Measurements from ENCODE around the gene GALNT6. TPM values are rescaled to one million over a fixed set of nuclear protein-coding genes. Genes with fewer than 3 reads are reported as not detected.
"Not testable (repeated sequence)": the region's sequence is repeated elsewhere in the genome, so short reads cannot be mapped to it uniquely, and the experiment has no call there.

Gene GALNT6
- total RNA-seq, 1 donor: 66.9 TPM

DNA sequence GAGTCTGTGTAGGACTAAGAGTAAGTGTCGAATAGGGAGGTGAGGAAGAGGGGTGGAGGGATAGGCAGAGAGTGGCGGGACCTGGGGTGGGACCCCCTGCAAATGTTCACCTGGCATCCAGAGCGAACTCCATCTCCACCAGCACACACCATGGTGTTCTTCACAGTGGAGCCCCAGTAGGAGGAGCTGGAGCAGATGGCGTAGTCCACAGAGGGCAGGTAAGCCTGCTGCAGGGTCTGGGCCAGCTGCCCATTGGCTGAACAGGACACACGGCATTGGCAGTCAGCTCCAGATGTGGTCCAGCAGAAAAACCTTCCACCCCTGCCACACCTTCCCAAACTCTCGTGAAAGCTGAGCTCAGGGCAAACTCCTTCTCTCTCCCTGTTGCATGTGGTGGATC lies 51.5 kb downstream of the GALNT6 start:
- TF ChIP-seq CTCF (IDR thresholded peaks at IDR 0.05; ENCODE audit: insufficient read depth, low read depth, low read length): no peak
- H3K4me3 ChIP-seq (ENCODE audit: low read depth, low read length): no peak overlapping the region
- DNase-seq (ENCODE audit: low read depth): no peak

- not testable (repeated sequence) for H3K4me3 ChIP-seq (ENCODE audit: low read depth, low read length); DNase-seq (ENCODE audit: low read depth)
These were observed 53.9 kb downstream of the GALNT6 start for GRCh38 chr12:51337336-51337735.

DNA sequence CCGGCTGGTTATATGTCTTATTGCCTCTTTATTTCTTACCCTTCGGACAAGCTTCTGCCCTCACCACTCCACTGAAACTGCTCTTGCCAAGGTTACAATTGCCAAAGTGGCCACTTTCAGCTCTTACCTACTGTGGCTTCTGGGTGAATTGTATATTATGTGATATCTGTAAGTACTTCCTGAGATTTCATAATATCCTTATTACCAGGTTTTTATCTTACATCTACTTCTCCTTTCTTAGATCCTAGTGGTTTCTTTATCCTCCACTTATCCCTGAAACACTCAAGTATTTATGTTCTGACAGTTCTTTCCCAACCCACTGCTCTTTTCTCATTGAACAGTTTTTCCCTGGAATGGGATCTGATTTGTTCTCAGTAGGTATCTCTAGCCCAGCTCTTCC lies 55.3 kb downstream of the GALNT6 start:
- H3K4me3 ChIP-seq (ENCODE audit: low read depth, low read length): no peak overlapping the region
- TF ChIP-seq CTCF (IDR thresholded peaks at IDR 0.05; ENCODE audit: insufficient read depth, low read depth, low read length): no peak
- peak; percentile 46 for DNase-seq (ENCODE audit: low read depth)

DNA sequence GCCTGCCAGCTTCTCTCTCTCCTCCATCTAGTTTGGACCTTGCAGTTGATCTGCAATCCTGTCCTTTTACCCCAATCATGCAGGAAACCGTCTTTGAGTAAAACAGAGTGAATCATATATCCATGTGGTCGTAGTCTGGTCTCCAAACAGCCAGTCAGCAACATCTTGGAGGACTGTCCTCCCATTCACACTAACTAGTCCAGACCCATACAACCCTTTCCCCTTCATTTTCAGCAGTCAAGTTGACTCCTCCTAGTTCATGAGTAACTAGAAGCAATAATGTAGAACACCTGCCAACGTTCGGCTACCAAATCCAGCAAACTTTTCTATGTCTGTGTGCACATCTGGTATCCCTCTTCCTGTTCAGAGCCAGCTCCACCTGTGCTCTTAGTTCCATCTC lies 56.4 kb downstream of the GALNT6 start:
- H3K4me3 ChIP-seq (ENCODE audit: low read depth, low read length): no peak overlapping the region
- no peak for DNase-seq (ENCODE audit: low read depth)
- TF ChIP-seq CTCF (IDR thresholded peaks at IDR 0.05; ENCODE audit: insufficient read depth, low read depth, low read length): no peak

GRCh38 chr12:51333536-51333935 lies 57.7 kb downstream of the GALNT6 start:
- no peak for TF ChIP-seq CTCF (IDR thresholded peaks at IDR 0.05; ENCODE audit: insufficient read depth, low read depth, low read length)
- DNase-seq (ENCODE audit: low read depth): no peak
- H3K4me3 ChIP-seq (ENCODE audit: low read depth, low read length): no peak overlapping the region

- no peak overlapping the region for H3K4me3 ChIP-seq (ENCODE audit: low read depth, low read length)
- no peak for DNase-seq (ENCODE audit: low read depth)
- no peak for TF ChIP-seq CTCF (IDR thresholded peaks at IDR 0.05; ENCODE audit: insufficient read depth, low read depth, low read length)
These were observed 61.0 kb downstream of the GALNT6 start for GRCh38 chr12:51330186-51330585.

GRCh38 chr12:51329742-51330141 lies 61.5 kb downstream of the GALNT6 start:
- H3K4me3 ChIP-seq (ENCODE audit: low read depth, low read length): no peak overlapping the region
- DNase-seq (ENCODE audit: low read depth): no peak
- TF ChIP-seq CTCF (IDR thresholded peaks at IDR 0.05; ENCODE audit: insufficient read depth, low read depth, low read length): no peak
